Stomach smooth muscle (tissue), 2 donors: ENCODE measurements around the gene CDHR3.
A peak's percentile ranks its signal among the peaks of the same experiment; 100 is the strongest.

ENCODE experiments used
- H3K27ac ChIP-seq: one replicate; pipeline ENCODE4 v1.7.0; 2013; ENCODE audit warnings: mild to moderate bottlenecking, low read length, inconsistent platforms
- H3K27me3 ChIP-seq, 2 donors: one replicate each; pipeline ENCODE4 v1.7.0; 2013; ENCODE audit warnings: low read length in 2 of 2; ENCODE audit not compliant: insufficient read depth in 2 of 2, control insufficient read depth in 1 of 2
- H3K36me3 ChIP-seq, 2 donors: one replicate each; pipeline ENCODE4 v1.7.0; 2013; ENCODE audit warnings: low read length in 2 of 2; ENCODE audit not compliant: control insufficient read depth in 2 of 2, insufficient read depth in 2 of 2
- H3K4me1 ChIP-seq: one replicate; pipeline ENCODE4 v1.7.0; 2013; ENCODE audit warnings: low read length; ENCODE audit not compliant: control insufficient read depth, insufficient read depth
- H3K4me3 ChIP-seq, 2 donors: one replicate each; pipeline ENCODE4 v1.7.0; 2013; ENCODE audit warnings: low read length in 2 of 2
- H3K9ac ChIP-seq, 2 donors: one replicate each; pipeline ENCODE4 v1.7.0; 2013; ENCODE audit warnings: low read length in 2 of 2, mild to moderate bottlenecking in 1 of 2
- H3K9me3 ChIP-seq, 2 donors: one replicate each; pipeline ENCODE4 v1.7.0; 2013; ENCODE audit warnings: low read length in 2 of 2; ENCODE audit not compliant: control insufficient read depth in 2 of 2
- donor health status: healthy.
- donor health status: Pancreatic carcinoma.

The CDHR3 gene

DNA sequence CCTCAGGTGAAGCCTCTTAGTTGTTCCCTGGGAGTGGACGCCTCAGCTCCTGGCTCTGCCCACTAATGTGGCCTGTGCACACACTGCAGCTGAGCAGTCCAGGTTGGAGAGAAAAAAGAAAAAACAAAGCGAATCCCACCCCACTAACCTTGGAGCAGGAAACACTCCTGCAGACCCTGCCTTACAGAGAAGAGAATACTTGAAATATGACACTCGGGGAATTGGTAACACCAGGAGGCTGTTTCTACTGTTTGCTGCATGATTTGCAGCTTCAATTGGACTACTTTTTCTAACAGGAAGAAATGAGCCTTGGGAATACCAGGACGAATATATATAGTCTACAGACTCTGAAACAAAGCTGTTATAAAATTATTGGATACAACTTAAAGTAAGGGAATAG is 22.2 kb downstream of the CDHR3 start:
- Histone ChIP-seq H3K9ac (no peak overlapping the region), H3K27ac (peak overlapping the region; percentile 80), H3K9me3 (no peaks in the 10 kb centered on the region)

DNA sequence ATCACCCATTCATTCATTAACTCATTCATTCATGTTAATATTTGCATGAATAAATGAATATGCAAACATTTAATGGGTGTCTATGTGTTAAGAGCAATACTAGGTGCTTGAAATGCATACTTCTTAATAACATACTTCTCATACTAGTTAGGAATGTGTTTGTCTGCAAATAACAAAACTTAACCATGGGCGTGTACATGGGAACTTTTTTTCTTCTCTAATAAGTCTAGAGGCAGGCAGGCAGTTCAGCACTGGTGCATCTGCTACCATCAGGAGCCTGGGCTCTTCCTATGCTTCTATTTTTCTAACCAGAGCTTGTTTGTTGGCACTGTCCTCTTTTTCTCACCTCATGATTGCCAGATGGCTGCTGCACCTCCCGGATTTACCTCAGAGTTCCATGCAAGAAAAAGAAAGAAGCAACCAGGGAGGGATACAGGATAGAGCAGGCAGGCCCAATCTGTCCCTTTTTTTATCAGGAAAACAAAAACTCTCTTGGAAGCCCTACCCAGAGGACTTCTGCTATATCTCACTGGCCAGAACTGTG is 22.7 kb downstream of the CDHR3 start:
- Histone ChIP-seq H3K36me3 (peaks cover 0 to 14% of the 10 kb centered on the region in 2 donors), H3K4me1 (peaks cover 40% of the 10 kb centered on the region), H3K4me3 (no peak overlapping the region), H3K9ac (no peak overlapping the region), H3K27ac (peak overlapping the region; percentile 67), H3K9me3 (no peaks in the 10 kb centered on the region), H3K27me3 (no peaks in the 10 kb centered on the region)

More for the DNA sequence above, 22.2 kb downstream of the CDHR3 start:
- no peaks in the 10 kb centered on the region for H3K27me3 ChIP-seq
- H3K4me3 ChIP-seq = no peak overlapping the region
- peaks cover 0 to 14% of the 10 kb centered on the region in 2 donors for H3K36me3 ChIP-seq
- H3K4me1 ChIP-seq = peaks cover 35% of the 10 kb centered on the region

DNA sequence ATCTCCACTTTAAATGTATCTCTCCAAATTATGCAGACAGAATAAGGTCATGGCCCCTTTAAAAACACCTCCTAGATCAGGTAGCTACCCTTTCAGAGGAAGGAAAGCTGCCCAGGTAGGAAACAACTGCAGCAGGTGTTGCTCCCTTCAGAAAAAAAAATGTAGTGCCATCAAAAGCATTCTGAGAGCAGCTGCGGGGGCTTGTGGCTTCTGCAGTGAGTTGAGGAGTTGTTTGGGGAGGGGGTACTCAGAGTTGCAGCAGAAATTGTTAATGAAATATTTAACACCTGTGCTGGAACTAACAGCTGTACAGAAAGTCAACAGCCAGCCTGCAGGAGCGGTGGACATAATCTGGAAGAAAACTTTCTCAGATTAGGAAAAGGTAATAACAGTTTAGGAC is 24.0 kb downstream of the CDHR3 start:
- Histone ChIP-seq H3K9ac (no peak overlapping the region), H3K27ac (peak overlapping the region; percentile 73), H3K4me3 (no peak overlapping the region), H3K27me3 (no peaks in the 10 kb centered on the region), H3K9me3 (no peaks in the 10 kb centered on the region), H3K4me1 (peaks cover 40% of the 10 kb centered on the region), H3K36me3 (peaks cover 0 to 7% of the 10 kb centered on the region in 2 donors)

DNA sequence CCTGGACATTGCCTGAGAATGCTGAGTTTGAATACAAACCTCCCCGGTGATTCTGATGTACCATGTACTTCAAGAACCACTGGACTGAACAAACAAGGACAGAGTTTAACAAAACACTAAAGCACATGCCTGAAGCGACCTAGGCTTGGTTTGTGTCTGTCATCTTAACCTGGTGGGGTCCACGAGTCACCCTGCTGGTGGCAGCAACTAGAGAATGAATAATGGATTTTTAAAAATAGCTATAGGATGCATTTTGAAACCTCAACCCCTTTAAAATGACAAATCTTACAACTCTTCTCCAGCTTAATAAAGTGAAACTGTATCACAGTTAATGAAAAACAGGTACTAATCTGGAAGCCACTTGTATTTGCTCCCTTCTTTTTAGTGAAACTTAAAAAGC is 25.2 kb downstream of the CDHR3 start:
- Histone ChIP-seq H3K27ac (peak overlapping the region; percentile 73), H3K4me1 (peaks cover 40% of the 10 kb centered on the region), H3K36me3 (peaks cover 0 to 5% of the 10 kb centered on the region in 2 donors), H3K9ac (peak overlapping the region in 1 of 2 donors; percentile 21), H3K4me3 (peak overlapping the region in 1 of 2 donors; percentile 44), H3K9me3 (no peaks in the 10 kb centered on the region), H3K27me3 (no peaks in the 10 kb centered on the region)

DNA sequence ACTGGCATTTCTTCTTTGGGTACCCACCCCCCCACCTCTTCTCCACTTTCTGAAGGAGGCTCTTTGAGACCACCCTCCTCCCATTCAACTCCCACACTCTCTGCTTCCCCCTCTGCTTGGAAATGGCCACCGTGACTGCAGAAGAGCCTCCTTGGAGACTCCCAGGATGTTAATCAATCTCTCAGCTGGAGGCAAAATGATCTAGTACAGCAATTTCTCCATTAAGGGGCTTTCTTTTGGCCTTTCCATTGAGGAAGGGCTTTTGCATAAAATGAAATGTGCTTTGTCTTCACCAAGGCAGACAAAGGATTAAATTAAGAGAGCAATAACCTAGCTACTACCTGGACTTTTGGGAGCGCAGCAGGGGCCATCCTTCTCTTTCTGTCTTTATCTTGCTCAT is 26.1 kb downstream of the CDHR3 start:
- no peak overlapping the region for H3K4me3 ChIP-seq
- no peak overlapping the region for H3K9ac ChIP-seq
- H3K9me3 ChIP-seq = no peaks in the 10 kb centered on the region
- no peaks in the 10 kb centered on the region for H3K27me3 ChIP-seq
- peak overlapping the region; percentile 73 for H3K27ac ChIP-seq
- H3K36me3 ChIP-seq = peaks cover 0 to 3% of the 10 kb centered on the region in 2 donors
- H3K4me1 ChIP-seq = peaks cover 36% of the 10 kb centered on the region

DNA sequence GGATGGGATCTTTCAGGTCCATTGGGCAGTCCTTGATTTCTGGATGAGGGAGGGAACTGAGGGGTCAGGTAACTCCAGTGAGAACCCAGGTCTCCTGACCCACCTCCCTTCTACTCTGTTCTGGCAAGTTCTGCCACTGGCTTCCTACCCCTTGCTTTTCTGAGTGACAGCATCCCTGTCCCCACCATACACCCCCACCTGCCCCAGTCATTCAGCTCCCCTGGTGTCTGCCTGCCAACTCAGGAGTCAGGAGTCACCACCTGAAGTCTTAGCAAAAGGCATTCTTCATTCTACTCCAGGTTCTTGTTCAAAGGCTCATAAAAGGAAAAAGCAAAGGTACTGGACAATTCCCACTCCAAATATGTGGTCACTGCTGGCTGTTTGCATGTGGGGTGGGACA is 26.6 kb downstream of the CDHR3 start:
- Histone ChIP-seq H3K9ac (no peak overlapping the region), H3K4me1 (peaks cover 33% of the 10 kb centered on the region), H3K27ac (peak overlapping the region; percentile 73), H3K4me3 (no peak overlapping the region), H3K9me3 (no peaks in the 10 kb centered on the region), H3K27me3 (no peaks in the 10 kb centered on the region), H3K36me3 (peaks cover 0 to 4% of the 10 kb centered on the region in 2 donors)

DNA sequence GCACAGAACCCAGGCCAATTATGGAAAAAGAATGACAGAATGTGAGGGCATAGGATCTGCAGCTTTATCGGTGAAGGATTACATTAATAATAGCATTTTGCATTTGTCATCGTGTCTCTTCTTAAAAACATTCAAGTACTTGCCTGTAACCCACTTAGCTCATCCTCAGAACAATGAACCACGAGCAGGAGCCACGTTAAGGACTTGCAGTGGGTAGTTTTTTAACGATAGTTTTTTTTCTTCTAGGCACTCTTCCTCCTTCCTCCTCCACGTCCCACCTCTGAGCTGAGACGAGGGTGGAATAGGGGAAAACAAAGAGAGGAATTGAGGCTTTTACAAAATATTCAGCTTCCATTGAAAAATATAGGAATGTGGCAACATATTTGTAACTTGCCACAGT is 27.1 kb downstream of the CDHR3 start:
- no peaks in the 10 kb centered on the region for H3K27me3 ChIP-seq
- H3K4me3 ChIP-seq = no peak overlapping the region
- peak overlapping the region; percentile 73 for H3K27ac ChIP-seq
- H3K9ac ChIP-seq = no peak overlapping the region
- H3K9me3 ChIP-seq = no peaks in the 10 kb centered on the region
- peaks cover 29% of the 10 kb centered on the region for H3K4me1 ChIP-seq
- peaks cover 0 to 5% of the 10 kb centered on the region in 2 donors for H3K36me3 ChIP-seq

DNA sequence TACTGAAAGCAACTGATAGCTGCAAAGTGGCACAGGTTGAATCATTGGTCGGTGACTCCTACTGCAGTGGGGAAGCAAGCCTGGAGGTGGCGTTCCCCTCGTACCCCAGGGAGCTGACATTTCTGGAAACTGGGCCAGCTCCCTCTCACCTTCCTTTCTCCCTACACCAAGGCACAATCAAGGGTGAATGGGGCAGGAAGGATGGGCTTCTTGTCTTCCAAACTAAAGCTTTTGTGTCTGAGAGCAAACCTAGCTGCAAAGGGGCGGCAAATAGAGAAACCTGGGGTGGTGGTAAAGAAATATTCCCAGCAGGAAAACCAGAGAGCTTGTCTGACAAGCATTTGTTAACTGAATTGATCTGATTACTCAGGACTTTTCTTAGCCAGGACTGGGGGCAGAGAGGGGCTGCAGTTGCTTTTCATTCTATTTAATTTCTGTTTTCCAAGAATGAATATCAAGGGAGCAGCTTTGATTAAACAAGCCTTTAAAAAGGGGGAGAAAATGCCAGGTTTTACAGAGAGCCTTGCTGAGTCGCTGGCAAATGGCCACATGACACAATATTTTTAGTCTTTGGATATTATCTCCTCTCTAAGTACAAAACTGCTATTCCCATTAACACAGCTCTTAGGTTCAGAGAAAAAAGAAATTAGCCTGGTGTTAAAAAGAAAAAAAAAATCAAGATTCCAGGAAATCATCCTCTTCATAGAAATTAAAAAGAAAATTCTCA is 27.8 kb downstream of the CDHR3 start:
- H3K9ac ChIP-seq = peak overlapping the region in 1 of 2 donors; percentile 47
- H3K9me3 ChIP-seq = no peaks in the 10 kb centered on the region
- peak overlapping the region; percentile 73 for H3K27ac ChIP-seq

DNA sequence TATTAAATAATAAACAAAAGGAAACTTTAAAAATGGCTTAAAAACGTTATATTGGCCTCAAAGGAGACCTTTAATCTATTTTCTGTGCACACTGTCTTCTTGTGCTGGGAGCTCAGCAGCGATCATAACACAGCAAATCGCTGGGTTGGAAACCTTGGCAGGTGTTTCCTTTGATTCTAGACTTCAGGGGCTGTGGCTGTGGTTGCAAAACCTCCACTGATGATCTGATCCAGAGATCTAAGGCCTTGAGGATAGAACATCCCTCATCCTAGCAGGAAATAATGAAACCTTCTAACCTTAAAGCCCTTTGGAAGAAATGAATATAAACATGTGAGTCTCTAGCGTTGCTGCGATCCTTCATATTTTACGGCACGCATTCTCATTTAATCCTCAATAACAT is 29.8 kb downstream of the CDHR3 start:
- Histone ChIP-seq H3K9me3 (no peaks in the 10 kb centered on the region), H3K27ac (no peak overlapping the region), H3K4me3 (no peak overlapping the region), H3K9ac (no peak overlapping the region), H3K4me1 (peaks cover 38% of the 10 kb centered on the region), H3K36me3 (peaks cover 0 to 4% of the 10 kb centered on the region in 2 donors), H3K27me3 (no peaks in the 10 kb centered on the region)

More for the DNA sequence above, 27.8 kb downstream of the CDHR3 start:
- Histone ChIP-seq H3K36me3 (peaks cover 0 to 7% of the 10 kb centered on the region in 2 donors), H3K4me3 (no peak overlapping the region), H3K4me1 (peaks cover 27% of the 10 kb centered on the region), H3K27me3 (no peaks in the 10 kb centered on the region)

DNA sequence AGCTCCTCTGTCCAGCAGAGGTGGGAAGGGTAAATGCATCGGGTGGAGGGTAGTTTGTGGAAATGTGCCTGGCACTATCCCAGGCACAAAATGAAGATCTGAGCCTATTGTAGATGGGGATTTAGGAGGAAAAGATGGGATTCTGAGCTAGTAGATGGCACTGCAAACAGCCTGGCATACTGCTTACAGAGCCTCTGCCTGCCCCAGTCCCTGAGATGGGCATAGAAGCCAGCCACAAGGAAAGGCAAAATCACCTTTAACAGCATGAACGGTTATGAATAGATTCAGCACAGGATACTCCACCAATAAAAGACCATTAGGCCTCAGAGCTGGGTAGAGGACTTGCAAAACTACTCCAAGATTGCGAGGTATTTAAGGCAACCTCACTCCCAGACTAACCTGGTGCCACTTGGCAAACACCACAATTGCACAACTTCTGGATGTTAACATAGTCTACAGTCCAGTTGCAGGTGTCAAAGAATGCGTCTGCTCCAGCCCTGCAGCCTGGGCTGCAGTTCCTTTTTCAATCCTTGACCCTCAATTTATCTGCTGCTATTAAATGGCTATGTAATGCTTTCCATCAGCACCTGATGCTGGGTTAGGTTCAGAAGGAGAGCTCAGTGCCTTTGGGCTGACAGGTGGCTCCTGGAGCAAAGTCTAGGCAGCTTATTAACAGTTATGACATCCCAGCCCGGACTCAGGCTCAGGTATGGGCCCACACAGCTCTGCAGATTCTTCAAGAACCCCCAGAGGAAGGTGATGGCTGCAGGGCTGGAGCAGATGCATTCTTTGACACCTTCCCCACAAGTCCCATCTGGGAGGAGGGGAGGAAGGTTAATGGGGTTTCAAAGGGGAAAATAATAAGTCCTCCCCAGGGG is 34.0 kb downstream of the CDHR3 start:
- no peak overlapping the region for H3K27ac ChIP-seq
- H3K36me3 ChIP-seq = peaks cover 0 to 6% of the 10 kb centered on the region in 2 donors
- peaks cover 23% of the 10 kb centered on the region for H3K4me1 ChIP-seq
- H3K9me3 ChIP-seq = no peaks in the 10 kb centered on the region
- no peak overlapping the region for H3K4me3 ChIP-seq
- H3K9ac ChIP-seq = no peak overlapping the region
- H3K27me3 ChIP-seq = no peaks in the 10 kb centered on the region
